Globus pallidus (tissue), 1 donor: ENCODE measurements around the gene AUTS2.

Source experiments
- DNase-seq: peaks from one replicate; pipeline ENCODE4 v3.0.0-alpha.2; 2015; ENCODE audit warnings: low spot score

The AUTS2 gene

GRCh38 chr7:70132852-70133690, 534.8 kb downstream of the AUTS2 start:
- no peak for DNase-seq

- no peak for DNase-seq
Observed at GRCh38 chr7:70134029-70134770, 535.9 kb downstream of the AUTS2 start.

GRCh38 chr7:70135656-70136055, 537.4 kb downstream of the AUTS2 start:
- no peak for DNase-seq

GRCh38 chr7:70137126-70137525, 538.9 kb downstream of the AUTS2 start:
- no peak for DNase-seq

GRCh38 chr7:70142247-70142932, 544.1 kb downstream of the AUTS2 start:
- DNase-seq, result no peak

- no peak for DNase-seq
Observed at GRCh38 chr7:70143075-70144044, 545.1 kb downstream of the AUTS2 start.

GRCh38 chr7:70148997-70149396, 550.7 kb downstream of the AUTS2 start:
- no peak for DNase-seq

GRCh38 chr7:70152313-70152712, 554.0 kb downstream of the AUTS2 start:
- DNase-seq, result no peak

- DNase-seq, result no peak
Observed at GRCh38 chr7:70153933-70154332, 555.7 kb downstream of the AUTS2 start.

- no peak for DNase-seq
Observed at GRCh38 chr7:70154521-70155180, 556.4 kb downstream of the AUTS2 start.

GRCh38 chr7:70156057-70156456, 557.8 kb downstream of the AUTS2 start:
- no peak for DNase-seq

- DNase-seq, result no peak
Observed at GRCh38 chr7:70159121-70159520, 560.8 kb downstream of the AUTS2 start.

GRCh38 chr7:70165477-70166170, 567.3 kb downstream of the AUTS2 start:
- DNase-seq, result no peak

- DNase-seq, result no peak
Observed at GRCh38 chr7:70171369-70171920, 573.2 kb downstream of the AUTS2 start.

- DNase-seq, result no peak
Observed at GRCh38 chr7:70177166-70177565, 578.9 kb downstream of the AUTS2 start.

- no peak for DNase-seq
Observed at GRCh38 chr7:70178211-70178610, 579.9 kb downstream of the AUTS2 start.

- no peak for DNase-seq
Observed at GRCh38 chr7:70178787-70179186, 580.5 kb downstream of the AUTS2 start.

GRCh38 chr7:70182521-70182920, 584.2 kb downstream of the AUTS2 start:
- no peak for DNase-seq

- DNase-seq, result no peak
Observed at GRCh38 chr7:70183278-70183677, 585.0 kb downstream of the AUTS2 start.
